Measurements from ENCODE around the gene USF3. TPM values are rescaled to one million over a fixed set of nuclear protein-coding genes. Genes with fewer than 3 reads are reported as not detected.

The USF3 gene
- total and polyA plus RNA-seq, 2 of the 13 experiments (the other 11 are each of a cell fraction or from before 2014, with no cell fraction given), result 6.3 to 15.2 TPM

DNA sequence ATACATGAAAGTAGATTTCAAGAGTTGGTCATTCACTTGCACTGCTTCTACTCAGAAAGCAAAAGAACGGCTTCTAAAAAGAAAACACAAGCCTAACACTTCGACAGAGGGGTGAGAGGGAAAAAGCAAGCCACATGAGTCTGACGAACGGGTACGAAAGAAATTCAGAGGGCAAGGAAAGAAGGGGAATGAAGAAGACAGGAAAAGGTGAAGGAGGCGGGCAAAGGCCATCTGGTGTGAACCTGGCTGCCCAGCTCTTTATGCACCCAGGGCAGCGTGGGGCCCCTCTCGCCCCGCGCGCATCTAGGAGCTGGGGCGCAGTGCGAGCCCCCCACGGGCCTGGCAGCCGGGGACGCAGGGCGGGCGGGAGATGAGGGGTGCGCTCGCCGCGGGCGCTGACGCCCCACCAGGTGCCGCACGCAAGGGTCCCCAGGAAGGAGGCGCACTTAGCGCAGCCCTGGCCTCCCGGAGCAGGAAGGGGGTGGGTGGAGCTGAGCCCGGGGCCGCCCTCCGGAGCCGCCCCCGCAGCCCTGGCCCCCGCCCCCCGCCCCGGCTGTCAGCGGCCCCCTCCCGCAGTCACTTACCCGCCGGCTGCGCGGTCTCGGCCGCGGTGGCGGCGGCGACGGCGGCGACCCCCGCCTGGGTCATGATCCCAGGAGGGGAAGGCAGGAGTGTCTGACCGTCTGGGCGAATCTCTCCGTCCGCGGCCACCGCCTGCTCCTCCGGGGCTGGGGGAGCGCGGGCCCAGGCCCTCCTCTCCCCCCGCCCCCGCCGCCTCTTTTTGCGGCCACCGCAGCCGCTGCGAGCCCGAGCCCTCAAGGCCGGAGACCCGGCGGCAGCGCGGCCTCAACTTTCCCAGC, at the start of gene USF3 (continued):
- TF ChIP-seq KAT8 (CRISPR knock-in tag; IDR thresholded peaks at IDR 0.05) (0 out of 2 replicates have a peak, but pooled peaks have one; percentile 28), KLF13 (CRISPR knock-in tag; IDR thresholded peaks at IDR 0.05) (no peak), YEATS4 (CRISPR knock-in tag; IDR thresholded peaks at IDR 0.05; ENCODE audit: borderline replicate concordance) (peak; percentile 81), ZIK1 (CRISPR knock-in tag; IDR thresholded peaks at IDR 0.05; ENCODE audit: borderline replicate concordance, low read depth) (no peak; the same call in 1 of the 2 replicates), ZNF430 (CRISPR knock-in tag; IDR thresholded peaks at IDR 0.05) (peak; percentile 52), HDAC1 (CRISPR knock-in tag; IDR thresholded peaks at IDR 0.05) (peak; percentile 14; the same call in 1 of the 2 replicates), POGK (CRISPR knock-in tag; conservative IDR thresholded peaks at IDR 0.05) (peak; percentile 59), PHF20 (CRISPR knock-in tag; IDR thresholded peaks at IDR 0.05) (peak; percentile 23; the same call in 1 of the 2 replicates), RELA (CRISPR knock-in tag; IDR thresholded peaks at IDR 0.05) (0 out of 2 replicates have a peak, but pooled peaks have one; percentile 23), ZNF580 (CRISPR knock-in tag; IDR thresholded peaks at IDR 0.05; ENCODE audit: borderline replicate concordance, low read depth) (peak; percentile 50; the same call in 1 of the 2 replicates), POLR2A (IDR thresholded peaks at IDR 0.05; ENCODE audit: insufficient read depth in 1 of 2, low read depth in 2 of 2, low read length in 2 of 2) (peak; percentile 61 to 87), KMT2A (CRISPR knock-in tag; IDR thresholded peaks at IDR 0.05) (peak; percentile 59; the same call in 1 of the 2 replicates), ZBTB1 (CRISPR knock-in tag; IDR thresholded peaks at IDR 0.05; ENCODE audit: borderline replicate concordance) (no peak), HMGXB4 (CRISPR knock-in tag; IDR thresholded peaks at IDR 0.05; ENCODE audit: borderline replicate concordance in 1 of 2, low read depth in 1 of 2) (peak; percentile 41 to 63; a peak in 1 of 4 replicates), ARID3A (IDR thresholded peaks at IDR 0.05; ENCODE audit: low read depth, low read length) (0 out of 2 replicates have a peak, but pooled peaks have one; percentile 4)
- TF ChIP-seq, protein P1, sequence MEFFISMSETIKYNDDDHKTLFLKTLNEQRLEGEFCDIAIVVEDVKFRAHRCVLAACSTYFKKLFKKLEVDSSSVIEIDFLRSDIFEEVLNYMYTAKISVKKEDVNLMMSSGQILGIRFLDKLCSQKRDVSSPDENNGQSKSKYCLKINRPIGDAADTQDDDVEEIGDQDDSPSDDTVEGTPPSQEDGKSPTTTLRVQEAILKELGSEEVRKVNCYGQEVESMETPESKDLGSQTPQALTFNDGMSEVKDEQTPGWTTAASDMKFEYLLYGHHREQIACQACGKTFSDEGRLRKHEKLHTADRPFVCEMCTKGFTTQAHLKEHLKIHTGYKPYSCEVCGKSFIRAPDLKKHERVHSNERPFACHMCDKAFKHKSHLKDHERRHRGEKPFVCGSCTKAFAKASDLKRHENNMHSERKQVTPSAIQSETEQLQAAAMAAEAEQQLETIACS (CRISPR knock-in tag; IDR thresholded peaks at IDR 0.05), result no peak
- TF ChIP-seq, protein P2, sequence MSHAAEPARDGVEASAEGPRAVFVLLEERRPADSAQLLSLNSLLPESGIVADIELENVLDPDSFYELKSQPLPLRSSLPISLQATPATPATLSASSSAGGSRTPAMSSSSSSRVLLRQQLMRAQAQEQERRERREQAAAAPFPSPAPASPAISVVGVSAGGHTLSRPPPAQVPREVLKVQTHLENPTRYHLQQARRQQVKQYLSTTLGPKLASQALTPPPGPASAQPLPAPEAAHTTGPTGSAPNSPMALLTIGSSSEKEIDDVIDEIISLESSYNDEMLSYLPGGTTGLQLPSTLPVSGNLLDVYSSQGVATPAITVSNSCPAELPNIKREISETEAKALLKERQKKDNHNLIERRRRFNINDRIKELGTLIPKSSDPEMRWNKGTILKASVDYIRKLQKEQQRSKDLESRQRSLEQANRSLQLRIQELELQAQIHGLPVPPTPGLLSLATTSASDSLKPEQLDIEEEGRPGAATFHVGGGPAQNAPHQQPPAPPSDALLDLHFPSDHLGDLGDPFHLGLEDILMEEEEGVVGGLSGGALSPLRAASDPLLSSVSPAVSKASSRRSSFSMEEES (CRISPR knock-in tag; IDR thresholded peaks at IDR 0.05), result peak; percentile 26; the same call in 1 of the 2 replicates
